Naive B cell (primary cell): Measurements from ENCODE around the gene MBOAT7. TPM values are rescaled to one million over a fixed set of nuclear protein-coding genes. Genes with fewer than 3 reads are reported as not detected.

Experiments
- ATAC-seq, 2 donors: fragments of 150-1000 bp; cut with Tn5 transposase; 2 replicates each; pipeline ENCODE4 v1.10.0; 2021; ENCODE audit warnings: low read depth in 2 of 2, mild to moderate bottlenecking in 2 of 2, moderate library complexity in 2 of 2
- DNase-seq: peaks from one replicate; pipeline ENCODE4 v3.0.0; 2022
- H3K27ac Mint-ChIP-seq, 6 donors: one replicate each; pipeline ENCODE4 v1.8.0; 2020 to 2022; ENCODE audit warnings: mild to moderate bottlenecking in 6 of 6, mixed read lengths in 6 of 6, moderate library complexity in 5 of 6, inconsistent platforms in 2 of 6
- H3K27me3 Mint-ChIP-seq, 3 donors: one replicate each; pipeline ENCODE4 v1.8.0; 2021 to 2022; ENCODE audit warnings: mixed read lengths in 3 of 3, mild to moderate bottlenecking in 1 of 3
- H3K36me3 Mint-ChIP-seq, 2 donors: one replicate each; pipeline ENCODE4 v1.8.0; 2020 to 2022; ENCODE audit warnings: mixed read lengths in 2 of 2, inconsistent platforms in 1 of 2, mild to moderate bottlenecking in 1 of 2
- H3K4me1 Mint-ChIP-seq, 3 donors: one replicate each; pipeline ENCODE4 v1.8.0; 2020 to 2022; ENCODE audit warnings: mixed read lengths in 3 of 3, inconsistent platforms in 1 of 3, mild to moderate bottlenecking in 1 of 3, moderate library complexity in 1 of 3
- H3K4me3 Mint-ChIP-seq, 8 donors: one replicate each; pipeline ENCODE4 v1.8.0; 2020 to 2022; ENCODE audit warnings: mild to moderate bottlenecking in 8 of 8, mixed read lengths in 8 of 8, moderate library complexity in 8 of 8, inconsistent platforms in 2 of 8
- H3K9me3 Mint-ChIP-seq, 7 donors: one replicate each; pipeline ENCODE4 v1.8.0; 2020 to 2022; ENCODE audit warnings: mixed read lengths in 7 of 7, mild to moderate bottlenecking in 5 of 7, inconsistent platforms in 2 of 7, moderate library complexity in 1 of 7
- polyA plus RNA-seq, 6 donors: library from polyadenylated mRNA; unstranded; fragments of 300-500 nt; fragmentation: Illumina TruSeq; gene quantifications; one replicate each; pipeline ENCODE4 v1.2.3, GENCODE V29; 2021; ENCODE audit warnings: low read depth in 6 of 6

The MBOAT7 gene
- polyA plus RNA-seq, 6 donors from 2014 or later = 7.0 to 13.5 (median 11.3) TPM

GRCh38 chr19:54129617-54129996 is 59.8 kb downstream of the MBOAT7 start:
- H3K4me3 Mint-ChIP-seq = no peak overlapping the region
- peaks cover 0 to 9% of the 10 kb centered on the region in 2 donors for H3K36me3 Mint-ChIP-seq
- no peaks in the 10 kb centered on the region for H3K9me3 Mint-ChIP-seq
- DNase-seq (no peak), ATAC-seq (no peak)
- no peak overlapping the region for H3K27ac Mint-ChIP-seq
- peaks cover 4 to 6% (median 5%) of the 10 kb centered on the region in 3 donors for H3K4me1 Mint-ChIP-seq
- no peaks in the 10 kb centered on the region for H3K27me3 Mint-ChIP-seq

- Mint-ChIP-seq H3K36me3 (peaks cover 0 to 9% of the 10 kb centered on the region in 2 donors), H3K9me3 (no peaks in the 10 kb centered on the region), H3K27me3 (no peaks in the 10 kb centered on the region), H3K4me3 (no peak overlapping the region), H3K27ac (no peak overlapping the region), H3K4me1 (peaks cover 0 to under 1% (median 0%) of the 10 kb centered on the region in 3 donors)
- ATAC-seq (no peak), DNase-seq (no peak)
Observed at GRCh38 chr19:54128796-54129616, 60.4 kb downstream of the MBOAT7 start.

DNA sequence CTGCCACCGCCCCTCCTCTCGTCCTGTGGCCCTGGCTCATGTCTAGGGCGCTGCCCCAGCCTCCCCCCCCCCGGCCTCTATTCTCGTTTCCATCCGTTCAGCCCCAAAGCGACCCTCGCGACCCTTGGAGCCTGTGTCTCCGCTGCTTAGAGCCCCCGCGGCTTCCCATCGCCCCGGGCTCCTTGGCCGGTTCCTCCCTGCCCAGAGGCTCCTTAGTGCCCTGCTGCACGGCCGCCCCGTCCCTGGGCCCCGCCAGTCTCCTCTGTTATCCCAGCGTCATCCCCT is 61.0 kb downstream of the MBOAT7 start:
- Mint-ChIP-seq H3K36me3 (peaks cover 0 to 9% of the 10 kb centered on the region in 2 donors), H3K9me3 (no peaks in the 10 kb centered on the region)
- ATAC-seq = no peak

DNA sequence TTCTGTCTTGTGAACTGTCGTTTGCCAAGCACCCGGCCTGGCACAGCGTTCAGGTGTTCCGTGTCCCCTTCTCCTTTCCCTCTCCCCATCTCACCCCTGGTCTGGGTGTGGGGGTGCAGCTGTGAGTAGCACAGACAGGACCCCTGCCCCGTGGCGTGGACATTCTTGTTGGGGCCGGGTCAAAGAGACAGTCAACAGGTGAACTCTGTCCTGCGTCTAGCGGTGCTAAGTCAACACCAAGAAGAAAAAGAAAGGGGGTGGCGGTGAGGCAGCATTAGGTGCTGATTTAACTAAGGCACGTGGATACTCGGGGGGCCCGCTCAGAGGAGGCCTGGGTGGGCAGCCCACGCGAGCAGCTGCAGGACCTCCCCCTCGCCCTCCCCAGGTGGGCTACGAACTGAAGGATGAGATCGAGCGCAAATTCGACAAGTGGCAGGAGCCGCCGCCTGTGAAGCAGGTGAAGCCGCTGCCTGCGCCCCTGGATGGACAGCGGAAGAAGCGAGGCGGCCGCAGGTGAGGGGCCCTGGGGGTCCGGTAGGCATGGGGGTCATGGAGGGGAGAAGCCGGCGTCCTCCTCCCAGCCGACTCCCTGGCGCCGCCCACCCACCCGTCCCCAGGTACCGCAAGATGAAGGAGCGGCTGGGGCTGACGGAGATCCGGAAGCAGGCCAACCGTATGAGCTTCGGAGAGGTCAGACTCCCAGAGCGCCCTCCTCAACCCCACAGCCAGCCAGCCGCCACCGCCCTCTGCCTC is 61.5 kb downstream of the MBOAT7 start:
- DNase-seq = no peak
- peak overlapping the region in 1 of 6 donors; percentile 72 for H3K27ac Mint-ChIP-seq
- H3K9me3 Mint-ChIP-seq = no peaks in the 10 kb centered on the region
- ATAC-seq = no peak
- no peak overlapping the region for H3K4me3 Mint-ChIP-seq
- H3K36me3 Mint-ChIP-seq = peaks cover 0 to 14% of the 10 kb centered on the region in 2 donors
- H3K4me1 Mint-ChIP-seq = no peaks in the 10 kb centered on the region
- H3K27me3 Mint-ChIP-seq = no peaks in the 10 kb centered on the region

More for the DNA sequence above, 61.0 kb downstream of the MBOAT7 start:
- no peaks in the 10 kb centered on the region for H3K4me1 Mint-ChIP-seq
- no peak for DNase-seq
- H3K27ac Mint-ChIP-seq = no peak overlapping the region
- H3K27me3 Mint-ChIP-seq = no peaks in the 10 kb centered on the region
- H3K4me3 Mint-ChIP-seq = no peak overlapping the region

DNA sequence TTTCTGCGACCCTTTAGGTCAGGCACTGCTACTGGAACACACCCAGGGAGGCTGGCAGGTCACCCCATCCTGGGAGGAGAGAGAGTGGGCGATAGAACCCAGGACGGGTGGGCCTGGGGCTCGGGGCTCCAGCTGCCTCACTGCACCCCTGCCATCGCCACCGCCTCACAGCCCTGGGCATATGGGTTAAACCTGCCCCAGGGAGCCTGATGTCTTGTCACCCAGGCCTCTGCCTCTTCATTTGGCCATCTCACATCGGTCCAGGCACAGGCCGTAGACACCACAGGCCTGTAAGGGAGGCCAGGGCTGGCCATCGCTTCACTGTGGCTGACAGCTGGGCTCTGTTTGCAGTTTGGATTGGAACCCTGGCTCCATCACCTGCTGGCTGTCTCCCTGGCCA is 63.7 kb downstream of the MBOAT7 start:
- DNase-seq = no peak
- no peaks in the 10 kb centered on the region for H3K27me3 Mint-ChIP-seq
- no peaks in the 10 kb centered on the region for H3K4me1 Mint-ChIP-seq
- H3K36me3 Mint-ChIP-seq = peaks cover 0 to 24% of the 10 kb centered on the region in 2 donors
- H3K4me3 Mint-ChIP-seq = no peak overlapping the region
- no peaks in the 10 kb centered on the region for H3K9me3 Mint-ChIP-seq
- ATAC-seq = no peak
- H3K27ac Mint-ChIP-seq = no peak overlapping the region

DNA sequence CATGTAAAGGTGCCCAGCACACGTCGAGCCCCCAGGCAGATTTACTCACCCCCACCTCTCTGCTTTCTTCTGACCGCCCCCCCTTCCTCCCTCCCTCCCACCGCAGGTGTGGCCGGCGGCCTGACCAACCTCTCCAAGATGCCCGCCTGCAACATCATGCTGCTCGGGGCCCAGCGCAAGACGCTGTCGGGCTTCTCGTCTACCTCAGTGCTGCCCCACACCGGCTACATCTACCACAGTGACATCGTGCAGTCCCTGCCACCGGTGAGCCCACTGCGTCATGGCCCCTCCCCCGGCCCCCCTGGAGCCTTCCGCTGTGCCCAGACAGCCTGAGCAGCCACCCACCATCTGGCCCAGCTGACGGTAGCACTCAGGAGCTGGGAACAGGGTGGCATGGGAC is 65.0 kb downstream of the MBOAT7 start:
- ATAC-seq (no peak), DNase-seq (no peak)
- Mint-ChIP-seq H3K27ac (no peak overlapping the region), H3K4me1 (no peaks in the 10 kb centered on the region), H3K4me3 (no peak overlapping the region), H3K36me3 (peaks cover 0 to 24% of the 10 kb centered on the region in 2 donors), H3K27me3 (no peaks in the 10 kb centered on the region), H3K9me3 (no peaks in the 10 kb centered on the region)

DNA sequence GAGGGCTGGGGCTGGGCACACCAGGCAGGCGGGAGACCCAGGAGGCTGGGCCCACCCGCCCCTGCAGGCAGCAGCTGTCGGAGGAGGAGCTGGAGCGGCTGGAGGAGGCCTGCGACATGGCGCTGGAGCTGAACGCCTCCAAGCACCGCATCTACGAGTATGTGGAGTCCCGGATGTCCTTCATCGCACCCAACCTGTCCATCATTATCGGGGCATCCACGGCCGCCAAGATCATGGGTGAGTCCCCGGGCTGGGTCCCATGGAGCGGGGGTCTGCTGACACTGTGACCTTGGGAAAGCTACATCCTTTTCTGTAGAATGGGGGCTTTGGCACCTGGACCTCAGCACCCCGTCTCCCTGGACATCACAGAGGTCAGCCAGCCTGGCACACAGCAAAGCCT is 65.7 kb downstream of the MBOAT7 start:
- Mint-ChIP-seq H3K36me3 (peaks cover 0 to 24% of the 10 kb centered on the region in 2 donors), H3K4me1 (no peaks in the 10 kb centered on the region), H3K27ac (no peak overlapping the region), H3K4me3 (no peak overlapping the region), H3K9me3 (no peaks in the 10 kb centered on the region), H3K27me3 (no peaks in the 10 kb centered on the region)
- ATAC-seq (no peak), DNase-seq (no peak)

Other genes with a start within 250 kb of the MBOAT7 start
- gene CACNG8, start 226.6 kb downstream of the MBOAT7 start, polyA plus RNA-seq = not detected
- gene CACNG6, start 197.9 kb downstream of the MBOAT7 start, polyA plus RNA-seq = not detected
- under 1 TPM in 1 of 6 donors, not detected in 5; 0.89 TPM for gene VSTM1, start 125.7 kb downstream of the MBOAT7 start, polyA plus RNA-seq
- gene TARM1, start 108.2 kb downstream of the MBOAT7 start, polyA plus RNA-seq = not detected
- gene OSCAR, start 88.8 kb downstream of the MBOAT7 start, polyA plus RNA-seq = under 1 TPM in 1 of 6 donors, not detected in 5; 0.73 TPM
- 100 to 1,000 TPM; 288 to 486 (median 357) TPM for gene NDUFA3, start 86.7 kb downstream of the MBOAT7 start, polyA plus RNA-seq
- gene TFPT, start 73.9 kb downstream of the MBOAT7 start, polyA plus RNA-seq = 10 to 100 TPM in 2 of 6 donors, 1 to 10 TPM in 4; 7.2 to 11.6 (median 9.2) TPM
- 10 to 100 TPM; 59.3 to 83.7 (median 62.6) TPM for gene PRPF31, start 73.8 kb downstream of the MBOAT7 start, polyA plus RNA-seq
- gene CNOT3, start 51.8 kb downstream of the MBOAT7 start, polyA plus RNA-seq = 10 to 100 TPM in 1 of 6 donors, 1 to 10 TPM in 5; 2.7 to 12.9 (median 6.9) TPM
- gene LENG1, start 29.9 kb downstream of the MBOAT7 start, polyA plus RNA-seq = 10 to 100 TPM in 5 of 6 donors, 1 to 10 TPM in 1; 9.3 to 15.3 (median 12.0) TPM
- gene TMC4, start 16.4 kb downstream of the MBOAT7 start, polyA plus RNA-seq = not detected
- gene TSEN34, start 1.7 kb upstream of the MBOAT7 start, polyA plus RNA-seq = 10 to 100 TPM; 22.3 to 40.0 (median 32.1) TPM
- gene RPS9, start 11.3 kb upstream of the MBOAT7 start, polyA plus RNA-seq = 1,000 to 10,000 TPM in 3 of 6 donors, 100 to 1,000 TPM in 3; 849 to 1,278 (median 1,006) TPM
- 1 to 10 TPM in 1 of 6 donors, under 1 TPM in 5; 0.29 to 4.6 (median 0.39) TPM for gene LILRB3, start 33.4 kb upstream of the MBOAT7 start, polyA plus RNA-seq
- 1 to 10 TPM in 1 of 6 donors, under 1 TPM in 2, not detected in 3; 0.18 to 1.5 (median 0.66) TPM for gene LILRA6, start 53.2 kb upstream of the MBOAT7 start, polyA plus RNA-seq
- not detected for gene LILRB5, start 67.7 kb upstream of the MBOAT7 start, polyA plus RNA-seq
- gene LILRB2, start 91.5 kb upstream of the MBOAT7 start, polyA plus RNA-seq = 1 to 10 TPM in 2 of 6 donors, under 1 TPM in 3, not detected in 1; 0.36 to 1.6 (median 0.76) TPM
- 1 to 10 TPM in 1 of 6 donors, under 1 TPM in 3, not detected in 2; 0.29 to 1.1 (median 0.76) TPM for gene LILRA5, start 123.6 kb upstream of the MBOAT7 start, polyA plus RNA-seq
- gene LILRA4, start 149.6 kb upstream of the MBOAT7 start, polyA plus RNA-seq = 10 to 100 TPM in 3 of 6 donors, 1 to 10 TPM in 3; 7.1 to 25.7 (median 10.3) TPM
- gene LAIR1, start 175.4 kb upstream of the MBOAT7 start, polyA plus RNA-seq = 100 to 1,000 TPM; 129 to 246 (median 160) TPM
- under 1 TPM in 3 of 6 donors, not detected in 3; 0.06 to 0.09 (median 0.08) TPM for gene TTYH1, start 225.9 kb upstream of the MBOAT7 start, polyA plus RNA-seq